ENCODE results near the gene TCF12. TPM values are rescaled to one million over a fixed set of nuclear protein-coding genes. Genes with fewer than 3 reads are reported as not detected.

TCF12 gene
- total and polyA plus RNA-seq, 11 donors = 6.5 to 77.3 (median 43.5) TPM

DNA sequence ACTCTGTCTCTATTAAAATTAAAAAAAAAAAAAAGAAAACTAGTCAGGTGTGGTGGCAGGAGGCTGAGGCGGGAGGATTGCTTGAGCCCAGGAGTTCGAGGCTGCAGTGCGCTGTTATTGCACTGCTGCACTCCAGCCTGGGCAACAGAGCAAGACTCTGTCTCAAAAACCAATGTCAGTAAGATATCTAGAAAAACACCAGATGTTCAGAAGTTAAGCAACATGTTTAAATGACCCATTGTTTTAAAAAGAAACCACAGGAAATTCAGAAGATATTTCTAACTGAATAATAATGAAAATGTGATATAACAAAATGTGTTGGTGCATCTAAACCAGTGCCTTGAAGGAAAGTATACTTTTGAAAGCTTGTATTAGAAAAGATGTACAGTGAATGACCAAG lies 254.5 kb downstream of the TCF12 start:
- peaks cover 0 to 8% (median 0%) of the 10 kb centered on the region in 9 donors for H3K36me3 ChIP-seq
- TF ChIP-seq, protein P1, sequence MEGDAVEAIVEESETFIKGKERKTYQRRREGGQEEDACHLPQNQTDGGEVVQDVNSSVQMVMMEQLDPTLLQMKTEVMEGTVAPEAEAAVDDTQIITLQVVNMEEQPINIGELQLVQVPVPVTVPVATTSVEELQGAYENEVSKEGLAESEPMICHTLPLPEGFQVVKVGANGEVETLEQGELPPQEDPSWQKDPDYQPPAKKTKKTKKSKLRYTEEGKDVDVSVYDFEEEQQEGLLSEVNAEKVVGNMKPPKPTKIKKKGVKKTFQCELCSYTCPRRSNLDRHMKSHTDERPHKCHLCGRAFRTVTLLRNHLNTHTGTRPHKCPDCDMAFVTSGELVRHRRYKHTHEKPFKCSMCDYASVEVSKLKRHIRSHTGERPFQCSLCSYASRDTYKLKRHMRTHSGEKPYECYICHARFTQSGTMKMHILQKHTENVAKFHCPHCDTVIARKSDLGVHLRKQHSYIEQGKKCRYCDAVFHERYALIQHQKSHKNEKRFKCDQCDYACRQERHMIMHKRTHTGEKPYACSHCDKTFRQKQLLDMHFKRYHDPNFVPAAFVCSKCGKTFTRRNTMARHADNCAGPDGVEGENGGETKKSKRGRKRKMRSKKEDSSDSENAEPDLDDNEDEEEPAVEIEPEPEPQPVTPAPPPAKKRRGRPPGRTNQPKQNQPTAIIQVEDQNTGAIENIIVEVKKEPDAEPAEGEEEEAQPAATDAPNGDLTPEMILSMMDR (IDR thresholded peaks at IDR 0.05) = no peak
- TF ChIP-seq POLR2A (IDR thresholded peaks at IDR 0.05) = no peak
- H3K27me3 ChIP-seq = no peaks in the 10 kb centered on the region
- no peaks in the 10 kb centered on the region for H3K9me3 ChIP-seq
- H3K4me3 ChIP-seq = no peak overlapping the region
- WGBS, 4 donors = 82 to 90% (median 88%) methylated on average over 3 of the region's 3 CpGs
- DNase-seq = no peak
- peak in 1 of 4 donors; percentile 38 for ATAC-seq
- intact Hi-C loops (cut with DNase I) = no loop called here
- H3K27ac ChIP-seq = no peak overlapping the region
- peaks cover 0 to 8% (median 0%) of the 10 kb centered on the region in 12 donors for H3K4me1 ChIP-seq

DNA sequence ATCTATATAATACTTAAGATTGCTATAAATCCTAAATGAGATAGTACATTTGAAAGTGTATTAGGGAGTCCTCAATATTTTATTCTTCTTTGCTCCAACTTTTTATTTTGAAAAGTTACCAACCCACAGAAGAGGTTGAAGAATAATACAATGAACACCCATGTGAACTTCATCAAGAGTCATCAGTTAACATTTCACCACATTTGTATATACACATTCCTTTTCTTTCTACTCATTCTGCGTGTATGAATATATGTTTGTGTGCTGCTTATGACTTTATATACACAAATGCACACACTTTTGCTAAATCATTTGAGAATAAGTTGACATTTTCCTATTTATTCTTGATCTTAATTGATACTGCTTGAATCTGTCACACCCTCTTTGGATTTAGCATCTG lies 264.6 kb downstream of the TCF12 start:
- Histone ChIP-seq H3K4me3 (no peak overlapping the region), H3K4me1 (peaks cover 0 to 23% (median 13%) of the 10 kb centered on the region in 12 donors), H3K27ac (peak overlapping the region in 3 of 12 donors; percentile 11 to 36 (median 13)), H3K9me3 (peaks cover 0 to 7% (median 0%) of the 10 kb centered on the region in 12 donors), H3K36me3 (peaks cover 0 to 5% (median 0%) of the 10 kb centered on the region in 9 donors), H3K27me3 (no peaks in the 10 kb centered on the region)
- DNase-seq (no peak), ATAC-seq (no peak)
- intact Hi-C loops (cut with DNase I) = no loop called here
- 91 to 98% (median 94%) methylated on average over 1 of the region's 1 CpG for WGBS, 4 donors
- no peak for TF ChIP-seq POLR2A (IDR thresholded peaks at IDR 0.05)
- TF ChIP-seq, protein P1 (IDR thresholded peaks at IDR 0.05) = no peak

DNA sequence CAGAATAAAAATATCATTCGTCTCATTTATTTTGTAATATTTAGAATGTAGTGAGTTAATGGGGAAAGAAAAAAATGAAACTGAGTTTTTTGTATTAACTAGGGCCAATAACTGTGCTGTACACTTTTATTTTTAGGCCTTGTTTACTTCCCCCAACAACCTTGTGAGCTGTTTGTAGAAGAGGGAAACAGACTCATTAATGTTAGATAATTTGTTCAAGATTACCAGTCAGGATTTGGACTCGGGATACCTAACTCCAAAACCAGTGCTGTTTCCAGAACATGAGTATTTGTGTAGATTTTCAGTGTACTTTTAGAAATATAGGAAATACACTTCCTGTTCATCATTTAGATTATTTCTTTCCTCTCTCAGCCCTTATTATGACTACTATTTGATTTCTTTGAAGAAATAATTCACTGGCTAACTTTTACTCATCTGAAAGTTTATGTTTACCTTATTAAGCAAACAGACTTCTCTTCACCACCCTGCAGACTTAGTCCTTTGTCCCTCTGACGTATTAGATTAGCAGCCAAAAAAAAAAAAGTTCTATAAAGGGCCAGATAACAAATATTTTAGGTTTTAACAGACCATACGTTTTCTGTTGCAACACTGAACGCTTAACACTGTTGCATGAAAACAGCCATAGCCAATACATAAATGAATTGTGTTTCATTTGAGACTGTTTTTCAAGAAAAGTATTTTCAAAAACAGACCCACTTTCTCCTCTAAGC lies 265.3 kb downstream of the TCF12 start:
- DNase-seq (no peak), ATAC-seq (no peak)
- Histone ChIP-seq H3K36me3 (peaks cover 0 to 5% (median 0%) of the 10 kb centered on the region in 9 donors), H3K4me3 (no peak overlapping the region), H3K4me1 (peaks cover 0 to 23% (median 13%) of the 10 kb centered on the region in 12 donors), H3K9me3 (peaks cover 0 to 7% (median 0%) of the 10 kb centered on the region in 12 donors), H3K27ac (peak overlapping the region in 4 of 12 donors; percentile 6 to 36 (median 12)), H3K27me3 (no peaks in the 10 kb centered on the region)
- TF ChIP-seq POLR2A (IDR thresholded peaks at IDR 0.05) = no peak
- TF ChIP-seq, protein P1 (IDR thresholded peaks at IDR 0.05) = no peak
- WGBS, 4 donors = 41 to 48% (median 42%) methylated on average over 5 of the region's 5 CpGs
- intact Hi-C loops (cut with DNase I) = no loop called here

DNA sequence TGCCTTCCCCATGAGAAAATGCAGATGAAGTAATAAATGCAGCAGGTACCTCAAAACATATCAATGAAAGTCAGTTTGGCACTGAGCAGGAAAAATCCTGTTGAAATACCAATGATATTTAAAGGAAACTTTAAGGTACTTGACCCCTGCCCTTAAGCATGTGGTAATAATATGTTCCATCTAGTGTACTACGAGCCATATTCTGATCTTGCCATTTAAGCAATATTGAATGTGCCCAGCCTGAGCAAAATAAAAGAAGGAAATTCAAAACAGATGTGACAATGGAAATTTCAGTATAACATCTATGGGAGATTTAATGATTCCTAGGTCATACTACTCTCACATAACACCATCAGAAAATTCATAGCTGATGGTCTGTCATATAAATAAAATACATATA lies 266.1 kb downstream of the TCF12 start:
- TF ChIP-seq POLR2A (IDR thresholded peaks at IDR 0.05) = no peak
- TF ChIP-seq, protein P1 (IDR thresholded peaks at IDR 0.05) = no peak
- Histone ChIP-seq H3K4me3 (no peak overlapping the region), H3K36me3 (peaks cover 0 to 5% (median 0%) of the 10 kb centered on the region in 9 donors), H3K4me1 (peaks cover 0 to 23% (median 13%) of the 10 kb centered on the region in 12 donors), H3K27ac (no peak overlapping the region), H3K27me3 (no peaks in the 10 kb centered on the region), H3K9me3 (peaks cover 0 to 7% (median 0%) of the 10 kb centered on the region in 12 donors)
- no peak for DNase-seq
- intact Hi-C loops (cut with DNase I) = no loop called here
- 79 to 94% (median 93%) methylated on average over 1 of the region's 1 CpG for WGBS, 4 donors
- ATAC-seq = no peak
